ENCODE data around the gene CCDC82.

CCDC82 gene

GRCh38 chr11:96303980-96304379 lies 85.7 kb downstream of the CCDC82 start:
- H3K36me3 ChIP-seq (ENCODE audit: low read depth) = no peaks in the 10 kb centered on the region
- no peaks in the 10 kb centered on the region for H3K27me3 ChIP-seq (ENCODE audit: insufficient read depth, poor library complexity, severe bottlenecking)
- H3K9me3 ChIP-seq (ENCODE audit: severe bottlenecking) = no peaks in the 10 kb centered on the region
- no peak for ATAC-seq (ENCODE audit: low read depth)
- peaks cover 64% of the 10 kb centered on the region for H3K4me1 ChIP-seq (ENCODE audit: insufficient read depth, poor library complexity, severe bottlenecking)
- no peak for DNase-seq (ENCODE audit: low spot score)
- H3K27ac ChIP-seq (ENCODE audit: poor library complexity, severe bottlenecking) = peak overlapping the region; percentile 83
- H3K4me3 ChIP-seq (ENCODE audit: severe bottlenecking) = no peak overlapping the region
- no peak for TF ChIP-seq CTCF (IDR thresholded peaks at IDR 0.05; ENCODE audit: poor library complexity, severe bottlenecking)

GRCh38 chr11:96303064-96303463 lies 86.6 kb downstream of the CCDC82 start:
- peak; percentile 60 for ATAC-seq (ENCODE audit: low read depth)
- no peak for DNase-seq (ENCODE audit: low spot score)
- H3K4me1 ChIP-seq (ENCODE audit: insufficient read depth, poor library complexity, severe bottlenecking) = peaks cover 55% of the 10 kb centered on the region
- no peaks in the 10 kb centered on the region for H3K9me3 ChIP-seq (ENCODE audit: severe bottlenecking)
- no peak overlapping the region for H3K4me3 ChIP-seq (ENCODE audit: severe bottlenecking)
- H3K27ac ChIP-seq (ENCODE audit: poor library complexity, severe bottlenecking) = peak overlapping the region; percentile 83
- no peaks in the 10 kb centered on the region for H3K36me3 ChIP-seq (ENCODE audit: low read depth)
- no peak for TF ChIP-seq CTCF (IDR thresholded peaks at IDR 0.05; ENCODE audit: poor library complexity, severe bottlenecking)
- H3K27me3 ChIP-seq (ENCODE audit: insufficient read depth, poor library complexity, severe bottlenecking) = no peaks in the 10 kb centered on the region
